Measurements from ENCODE around the gene FAM171A1. TPM values are rescaled to one million over a fixed set of nuclear protein-coding genes. Genes with fewer than 3 reads are reported as not detected.

The FAM171A1 gene
- total RNA-seq, 1 donor from 2014 or later: 28.2 TPM

- Histone ChIP-seq H3K4me2 (no peak overlapping the region), H3K4me1 (no peaks in the 10 kb centered on the region), H3K27ac (no peak overlapping the region), H3K9me3 (ENCODE audit: low read depth) (no peaks in the 10 kb centered on the region), H2AFZ (replicated peaks) (no peak overlapping the region), H3K27me3 (no peaks in the 10 kb centered on the region), H3K4me3 (no peak overlapping the region), H3K36me3 (no peaks in the 10 kb centered on the region), H3K9ac (no peak overlapping the region), H3F3A (ENCODE audit: low read depth) (peaks cover 4% of the 10 kb centered on the region), H3K79me2 (ENCODE audit: low read depth) (no peaks in the 10 kb centered on the region), H4K20me1 (ENCODE audit: low read depth) (peaks cover 3% of the 10 kb centered on the region)
- Mint-ChIP-seq H3K27me3 (ENCODE audit: insufficient read depth, low read depth) (peaks cover 6% of the 10 kb centered on the region), H3K4me3 (no peak overlapping the region), H3K9me3 (peaks cover 14% of the 10 kb centered on the region), H3K4me1 (no peaks in the 10 kb centered on the region), H3K27ac (no peak overlapping the region), H3K36me3 (peaks cover 28% of the 10 kb centered on the region)
- TF ChIP-seq CTCF (IDR thresholded peaks at IDR 0.05): no peak
- TF ChIP-seq EZH2 (IDR thresholded peaks at IDR 0.05): no peak
- TF ChIP-seq EZH2phosphoT487 (IDR thresholded peaks at IDR 0.05): no peak
- DNase-seq (ENCODE audit: low spot score): no peak
These were observed 106.0 kb downstream of the FAM171A1 start for GRCh38 chr10:15265056-15265455.

- Mint-ChIP-seq H3K9me3 (peaks cover 6% of the 10 kb centered on the region), H3K27me3 (ENCODE audit: insufficient read depth, low read depth) (peaks cover 4% of the 10 kb centered on the region), H3K4me1 (no peaks in the 10 kb centered on the region), H3K36me3 (peaks cover 20% of the 10 kb centered on the region), H3K27ac (no peak overlapping the region), H3K4me3 (no peak overlapping the region)
- TF ChIP-seq EZH2 (IDR thresholded peaks at IDR 0.05) (no peak), CTCF (IDR thresholded peaks at IDR 0.05) (no peak), EZH2phosphoT487 (IDR thresholded peaks at IDR 0.05) (no peak)
- Histone ChIP-seq H3K36me3 (no peaks in the 10 kb centered on the region), H3K79me2 (ENCODE audit: low read depth) (no peaks in the 10 kb centered on the region), H4K20me1 (ENCODE audit: low read depth) (peaks cover 3% of the 10 kb centered on the region), H3K9ac (no peak overlapping the region), H3F3A (ENCODE audit: low read depth) (peaks cover 4% of the 10 kb centered on the region), H3K4me1 (no peaks in the 10 kb centered on the region), H3K27ac (no peak overlapping the region), H3K4me2 (no peak overlapping the region), H2AFZ (replicated peaks) (no peak overlapping the region), H3K4me3 (no peak overlapping the region), H3K27me3 (no peaks in the 10 kb centered on the region), H3K9me3 (ENCODE audit: low read depth) (no peaks in the 10 kb centered on the region)
- no peak for DNase-seq (ENCODE audit: low spot score)
These were observed 107.3 kb downstream of the FAM171A1 start for GRCh38 chr10:15263657-15264323.

GRCh38 chr10:15262036-15262713, 108.9 kb downstream of the FAM171A1 start:
- Histone ChIP-seq H3K27ac (no peak overlapping the region), H4K20me1 (ENCODE audit: low read depth) (peaks cover 3% of the 10 kb centered on the region), H3K4me2 (no peak overlapping the region), H3K9me3 (ENCODE audit: low read depth) (no peaks in the 10 kb centered on the region), H3F3A (ENCODE audit: low read depth) (peaks cover 4% of the 10 kb centered on the region), H3K79me2 (ENCODE audit: low read depth) (no peaks in the 10 kb centered on the region), H3K36me3 (no peaks in the 10 kb centered on the region), H2AFZ (replicated peaks) (no peak overlapping the region), H3K9ac (no peak overlapping the region), H3K4me3 (no peak overlapping the region), H3K27me3 (no peaks in the 10 kb centered on the region), H3K4me1 (no peaks in the 10 kb centered on the region)
- peaks cover 10% of the 10 kb centered on the region for H3K36me3 Mint-ChIP-seq
- no peaks in the 10 kb centered on the region for H3K4me1 Mint-ChIP-seq
- H3K9me3 Mint-ChIP-seq: no peaks in the 10 kb centered on the region
- H3K27ac Mint-ChIP-seq: no peak overlapping the region
- DNase-seq (ENCODE audit: low spot score): no peak
- H3K27me3 Mint-ChIP-seq (ENCODE audit: insufficient read depth, low read depth): no peaks in the 10 kb centered on the region
- peak; percentile 16 for TF ChIP-seq CTCF (IDR thresholded peaks at IDR 0.05)
- no peak for TF ChIP-seq EZH2 (IDR thresholded peaks at IDR 0.05)
- H3K4me3 Mint-ChIP-seq: no peak overlapping the region
